HepG2 (cell line): ENCODE measurements around the gene TRPC4. TPM values are rescaled to one million over a fixed set of nuclear protein-coding genes. Genes with fewer than 3 reads are reported as not detected.

ENCODE experiments used
- ATAC-seq: fragments of 200-7000 bp; cut with Tn5 transposase; 3 replicates; pipeline ENCODE4 v1.9.1; 2020; ENCODE audit warnings: mild to moderate bottlenecking, moderate library complexity
- BruUV-seq: library from RNA; stranded (reverse); fragments of 400-500 nt; replicated peaks from 2 replicates; lab custom pipeline; 2021; lab: Mats Ljungman, UMichigan
- CTCF ChIA-PET: fragments of 300-600 bp; formaldehyde crosslinking; extraction: SDS; loops from one replicate; lab custom pipeline; 2021; ENCODE audit warnings: low total read pairs, inconsistent platforms, low intra/inter-chr PET ratio; lab: Yijun Ruan, JAX
- POLR2A ChIA-PET: fragments of 350-600 bp; sonication (Branson Sonifier 250); formaldehyde crosslinking; loops from one replicate; lab custom pipeline; 2020; ENCODE audit warnings: antibody characterized with exemption, inconsistent platforms; lab: Yijun Ruan, JAX
- DNase-seq: peaks from one replicate; pipeline ENCODE4 v3.0.0-alpha.2; 2015; ENCODE audit warnings: low spot score
- FAIRE-seq: peaks from 3 replicates; lab custom pipeline; 2011; peaks lifted over from hg19 to GRCh38; lab: Jason Lieb, UNC
- H2AFZ ChIP-seq: one replicate; pipeline ENCODE4 v1.6.1; 2011; ENCODE audit warnings: low read length, inconsistent platforms
- H3K27ac ChIP-seq: fragments of 300-600 bp; 3 replicates; pipeline ENCODE4 v1.8.0; 2011; ENCODE audit warnings: mixed run types, mild to moderate bottlenecking, mixed read lengths, low read length, inconsistent platforms; ENCODE audit not compliant: insufficient read depth; ENCODE audit errors: extremely low read length
- H3K27me3 ChIP-seq, 2 experiments: fragments of 200-600 bp in 1 of 2; 2 replicates in 1 of 2; 3 replicates in 1 of 2; pipeline versions ENCODE4 v1.6.0 to v1.8.0; 2011; ENCODE audit warnings: low read length in 2 of 2, mild to moderate bottlenecking in 2 of 2, moderate library complexity in 2 of 2, inconsistent platforms in 1 of 2; ENCODE audit not compliant: insufficient read depth in 2 of 2, control insufficient read depth in 1 of 2
- H3K36me3 ChIP-seq, 2 experiments: fragments of 200-600 bp in 1 of 2; replicated peaks in 1 of 2; 2 replicates in 1 of 2; 3 replicates in 1 of 2; pipeline versions ENCODE4 v1.5.1 to v1.8.0; 2011; ENCODE audit warnings: low read length in 2 of 2, inconsistent platforms in 1 of 2; ENCODE audit not compliant: insufficient read depth in 2 of 2, control insufficient read depth in 1 of 2
- H3K4me1 ChIP-seq: 2 replicates; pipeline ENCODE4 v1.5.1; 2012; ENCODE audit warnings: low read length, inconsistent platforms; ENCODE audit not compliant: insufficient read depth
- H3K4me2 ChIP-seq: 2 replicates; pipeline ENCODE4 v1.6.0; 2011; ENCODE audit warnings: low read depth, low read length, inconsistent platforms
- H3K4me3 ChIP-seq, 3 experiments: fragments of 200-600 bp in 1 of 3; sonication (generic), shearing (Covaris generic) in 1 of 3; replicated peaks in 1 of 3; 2 replicates each; pipeline ENCODE4 v1.5.1; 2011 to 2016; ENCODE audit warnings: low read length in 3 of 3, inconsistent platforms in 2 of 3, low read depth in 2 of 3, mild to moderate bottlenecking in 2 of 3, control low read depth in 1 of 3, mixed read lengths in 1 of 3; ENCODE audit not compliant: insufficient read depth in 1 of 3
- H3K79me2 ChIP-seq: one replicate; pipeline ENCODE4 v1.6.1; 2011; ENCODE audit warnings: low read length, inconsistent platforms; ENCODE audit not compliant: insufficient read depth
- H3K9ac ChIP-seq: 2 replicates; pipeline ENCODE4 v1.6.0; 2011; ENCODE audit warnings: mild to moderate bottlenecking, low read depth, low read length, inconsistent platforms; ENCODE audit not compliant: insufficient read depth
- H3K9me3 ChIP-seq: 2 replicates; pipeline ENCODE4 v1.5.1; 2012; ENCODE audit warnings: mild to moderate bottlenecking, low read length
- H4K20me1 ChIP-seq: 2 replicates; pipeline ENCODE4 v1.6.0; 2011; ENCODE audit warnings: inconsistent platforms, mild to moderate bottlenecking, low read length, moderate library complexity; ENCODE audit not compliant: insufficient read depth
- MTA3 ChIP-seq: sonication (generic); formaldehyde crosslinking; IDR thresholded peaks from 2 replicates; pipeline ENCODE4 v1.4.0; 2020; ENCODE audit warnings: missing genetic modification reagents
- SIN3A ChIP-seq: IDR thresholded peaks from 2 replicates; pipeline ENCODE4 v1.6.1; 2011; ENCODE audit warnings: low read depth, mild to moderate bottlenecking, control low read depth, low read length, borderline replicate concordance
- ZNF24 ChIP-seq: fragments of 450-650 bp; IDR thresholded peaks from 2 replicates; pipeline ENCODE4 v1.6.1; 2017; ENCODE audit warnings: antibody characterized with exemption, mild to moderate bottlenecking
- ZNF430 ChIP-seq: sonication (generic); formaldehyde crosslinking; IDR thresholded peaks from 2 replicates; pipeline ENCODE4 v1.9.0; 2021; ENCODE audit warnings: mild to moderate bottlenecking, missing genetic modification reagents
- WGBS: methylation state at CpG from one replicate; pipeline ENCODE4 v1.1.6; 2017; ENCODE audit warnings: low lambda C conversion rate; 5-methylcytosine and 5-hydroxymethylcytosine counted together
- in situ Hi-C: cut with HindIII; loops from 2 replicates; pipeline ENCODE4 v1.10.0; 2017; ENCODE audit warnings: low pct_unique_long_range_greater_than_20kb; ENCODE audit not compliant: extremely low pct_ligation_motif_present
- intact Hi-C: fragments of 100-400 bp; cut with micrococcal nuclease; formaldehyde crosslinking; loops from one replicate; pipeline ENCODE4 v1.10.0; 2022; ENCODE audit not compliant: unreplicated experiment
- polyA plus RNA-seq, 8 experiments: library from polyadenylated mRNA; depleted of rRNA in 3 of 8; stranded (reverse) in 7 of 8; unstranded in 1 of 8; fragments of >200 nt; fragmentation: Illumina TruSeq in 4 of 8; extraction: Trizol in 4 of 8; gene quantifications; 2 replicates each; pipeline versions ENCODE4 v1.2.1 to v1.2.3, GENCODE V29; 2011 to 2016; ENCODE audit warnings: low read depth in 4 of 8, missing spikeins in 1 of 8, mixed read lengths in 1 of 8; ENCODE audit not compliant: insufficient read depth in 1 of 8
- total RNA-seq, 5 experiments: library from RNA; depleted of rRNA; stranded (reverse); fragments of >200 nt; fragmentation: Illumina TruSeq; extraction: Trizol; gene quantifications; 2 replicates each; pipeline ENCODE4 v1.2.3, GENCODE V29; 2016; ENCODE audit warnings: low read depth in 1 of 5
- TF ChIP-seq, protein P1 (sequence below): sonication (generic); formaldehyde crosslinking; conservative IDR thresholded peaks from 2 replicates; pipeline ENCODE4 v1.8.0; 2022; ENCODE audit warnings: missing genetic modification reagents

TRPC4 gene
- total and polyA plus RNA-seq, 2 of the 13 experiments (the other 11 are each of a cell fraction or from before 2014, with no cell fraction given), result not detected

DNA sequence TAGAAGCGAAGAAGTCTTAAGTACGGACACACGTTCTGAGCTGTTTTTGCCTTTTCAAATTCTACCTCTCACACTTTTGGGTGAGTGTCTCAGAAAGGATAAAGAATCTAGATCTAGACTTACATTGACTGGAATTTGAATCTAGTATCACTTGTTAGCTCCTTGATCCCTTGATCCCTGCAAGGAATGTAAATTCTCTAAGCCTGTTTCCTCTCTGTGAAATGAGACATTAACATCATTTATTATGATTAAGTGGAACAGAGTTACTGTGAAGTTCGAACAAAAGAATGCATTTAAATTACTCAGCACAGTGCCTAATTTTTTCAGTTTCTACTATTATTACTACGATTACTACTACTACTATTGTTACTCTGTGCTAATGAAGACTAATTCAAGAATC, 184.4 kb downstream of the TRPC4 start:
- FAIRE-seq, result no peak
- POLR2A ChIA-PET, result no interaction called here
- Histone ChIP-seq H3K9me3 (no peaks in the 10 kb centered on the region), H3K27ac (no peak overlapping the region)
- TF ChIP-seq ZNF24, result no peak
- TF ChIP-seq, all 625 proteins: peak for 0
- DNase-seq (no peak), ATAC-seq (no peak)
- H3K79me2 ChIP-seq, result no peaks in the 10 kb centered on the region
- intact Hi-C loops (no loop called here), in situ Hi-C loops (no loop called here)
- no peaks in the 10 kb centered on the region for H3K4me1 ChIP-seq
- no peak overlapping the region for H3K4me3 ChIP-seq
- H3K4me2 ChIP-seq, result no peak overlapping the region
- 0 out of 5 replicates have a peak, but pooled peaks cover 0 to 2% of the 10 kb centered on the region in 2 experiments for H3K27me3 ChIP-seq
- no peak overlapping the region for H3K9ac ChIP-seq
- no peak overlapping the region for H2AFZ ChIP-seq
- no TSS peak for BruUV-seq
- no peaks in the 10 kb centered on the region for H3K36me3 ChIP-seq
- CTCF ChIA-PET, result no interaction called here
- WGBS, result 40% methylated on average over 5 of the region's 5 CpGs
- H4K20me1 ChIP-seq, result no peaks in the 10 kb centered on the region

DNA sequence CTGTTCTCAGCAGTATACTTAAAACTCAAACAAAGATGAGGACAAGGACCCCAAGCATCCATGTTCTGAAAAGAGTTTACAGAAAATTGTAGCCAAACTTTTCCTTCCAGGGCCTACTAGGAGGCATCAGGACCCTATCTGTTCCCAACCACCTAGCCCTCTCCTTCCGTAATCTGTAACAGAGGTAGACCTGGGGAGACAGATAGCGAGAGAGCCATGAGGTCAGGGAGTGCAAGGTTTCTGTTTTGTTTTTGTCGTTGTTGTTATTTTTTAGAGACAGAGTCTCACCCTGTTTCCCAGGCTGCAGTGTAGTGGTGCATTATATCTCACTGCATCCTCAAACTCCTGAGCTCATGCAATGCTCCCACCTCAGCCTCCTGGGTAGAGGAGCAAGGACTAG, 187.1 kb downstream of the TRPC4 start:
- H3K27ac ChIP-seq, result no peak overlapping the region
- intact Hi-C loops, result no loop called here

More for the DNA sequence above, 187.1 kb downstream of the TRPC4 start:
- DNase-seq (no peak), ATAC-seq (no peak), FAIRE-seq (no peak)
- WGBS, result 7% methylated on average over 3 of the region's 3 CpGs
- H3K9me3 ChIP-seq, result no peaks in the 10 kb centered on the region
- H3K79me2 ChIP-seq, result no peaks in the 10 kb centered on the region
- H4K20me1 ChIP-seq, result no peaks in the 10 kb centered on the region
- no peaks in the 10 kb centered on the region for H3K36me3 ChIP-seq
- ChIA-PET CTCF (no interaction called here), POLR2A (no interaction called here)
- no TSS peak for BruUV-seq
- 0 out of 5 replicates have a peak, but pooled peaks cover 0 to 2% of the 10 kb centered on the region in 2 experiments for H3K27me3 ChIP-seq
- H3K9ac ChIP-seq, result no peak overlapping the region
- H2AFZ ChIP-seq, result no peak overlapping the region
- in situ Hi-C loops, result no loop called here
- no peaks in the 10 kb centered on the region for H3K4me1 ChIP-seq
- H3K4me3 ChIP-seq, result no peak overlapping the region
- TF ChIP-seq MTA3, result no peak
- TF ChIP-seq ZNF430 (CRISPR knock-in tag), result no peak
- TF ChIP-seq SIN3A, result no peak
- TF ChIP-seq, protein P1, sequence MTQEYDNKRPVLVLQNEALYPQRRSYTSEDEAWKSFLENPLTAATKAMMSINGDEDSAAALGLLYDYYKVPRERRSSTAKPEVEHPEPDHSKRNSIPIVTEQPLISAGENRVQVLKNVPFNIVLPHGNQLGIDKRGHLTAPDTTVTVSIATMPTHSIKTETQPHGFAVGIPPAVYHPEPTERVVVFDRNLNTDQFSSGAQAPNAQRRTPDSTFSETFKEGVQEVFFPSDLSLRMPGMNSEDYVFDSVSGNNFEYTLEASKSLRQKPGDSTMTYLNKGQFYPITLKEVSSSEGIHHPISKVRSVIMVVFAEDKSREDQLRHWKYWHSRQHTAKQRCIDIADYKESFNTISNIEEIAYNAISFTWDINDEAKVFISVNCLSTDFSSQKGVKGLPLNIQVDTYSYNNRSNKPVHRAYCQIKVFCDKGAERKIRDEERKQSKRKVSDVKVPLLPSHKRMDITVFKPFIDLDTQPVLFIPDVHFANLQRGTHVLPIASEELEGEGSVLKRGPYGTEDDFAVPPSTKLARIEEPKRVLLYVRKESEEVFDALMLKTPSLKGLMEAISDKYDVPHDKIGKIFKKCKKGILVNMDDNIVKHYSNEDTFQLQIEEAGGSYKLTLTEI, result no peak
- no peak overlapping the region for H3K4me2 ChIP-seq
